Sigmoid colon (tissue), 7 donors: ENCODE results near the gene LRRC2. TPM values are rescaled to one million over a fixed set of nuclear protein-coding genes. Genes with fewer than 3 reads are reported as not detected.
"Not testable (repeated sequence)": the region's sequence is repeated elsewhere in the genome, so short reads cannot be mapped to it uniquely, and the experiment has no call there.

Source experiments
- DNase-seq: peaks from one replicate; pipeline ENCODE4 v3.0.0-alpha.2; 2019
- H3K27ac ChIP-seq, 4 donors: fragments of 200-600 bp; sonication (generic); one replicate each; pipeline ENCODE4 v1.5.1; 2016 to 2019; ENCODE audit warnings: mild to moderate bottlenecking in 1 of 4
- H3K27me3 ChIP-seq, 3 donors: fragments of 200-600 bp; sonication (generic); one replicate each; pipeline ENCODE4 v1.5.1; 2019; ENCODE audit warnings: mild to moderate bottlenecking in 1 of 3
- H3K36me3 ChIP-seq, 4 donors: fragments of 200-600 bp; sonication (generic); one replicate each; pipeline ENCODE4 v1.5.1; 2016 to 2019
- H3K4me1 ChIP-seq, 4 donors: fragments of 200-600 bp; sonication (generic); one replicate each; pipeline ENCODE4 v1.5.1; 2017 to 2019
- H3K4me3 ChIP-seq, 4 donors: fragments of 200-600 bp; sonication (generic); one replicate each; pipeline ENCODE4 v1.5.1; 2017 to 2019; ENCODE audit warnings: mild to moderate bottlenecking in 2 of 4, moderate library complexity in 1 of 4
- H3K9me3 ChIP-seq, 4 donors: fragments of 200-600 bp in 3 of 4; sonication (generic) in 3 of 4; one replicate each; pipeline versions ENCODE4 v1.5.1 to v1.6.1; 2013 to 2019
- EP300 ChIP-seq, 4 donors: sonication (generic); formaldehyde crosslinking; IDR thresholded peaks; one replicate each; pipeline ENCODE4 v1.6.1; 2017; ENCODE audit warnings: antibody characterized with exemption in 4 of 4
- POLR2A ChIP-seq, 2 donors: fragments of 450-650 bp; IDR thresholded peaks; one replicate each; pipeline ENCODE4 v1.6.1; 2016; ENCODE audit warnings: antibody characterized with exemption in 2 of 2, mild to moderate bottlenecking in 2 of 2, moderate library complexity in 2 of 2
- POLR2AphosphoS5 ChIP-seq, 4 donors: sonication (generic); formaldehyde crosslinking; IDR thresholded peaks; one replicate each; pipeline ENCODE4 v1.6.1; 2017; ENCODE audit warnings: antibody characterized with exemption in 4 of 4
- WGBS, 2 donors: extraction: QIAGEN DNeasy Blood & Tissue Kit; methylation state at CpG; one replicate each; pipeline ENCODE4 v1.1.7; 2013; 5-methylcytosine and 5-hydroxymethylcytosine counted together
- intact Hi-C: fragments of 100-400 bp; cut with DNase I; formaldehyde crosslinking; loops from one replicate; pipeline ENCODE4 v1.15.1; 2023
- polyA plus RNA-seq, 3 donors: library from polyadenylated mRNA; stranded (reverse); fragments of 200-250 nt; gene quantifications; one replicate each; pipeline ENCODE4 v1.2.3, GENCODE V29; 2013
- total RNA-seq, 4 donors: library from RNA; depleted of rRNA; stranded (reverse); fragments of >200 nt; gene quantifications; one replicate each; pipeline ENCODE4 v1.1.0, GENCODE V29; 2016
- TF ChIP-seq, protein P1 (sequence below), 4 experiments: fragments of 450-650 bp in 3 of 4; fragments of 200-600 bp in 1 of 4; IDR thresholded peaks; one replicate each; pipeline ENCODE4 v1.5.1; 2016 to 2019; ENCODE audit warnings: antibody characterized with exemption in 4 of 4, mild to moderate bottlenecking in 3 of 4, moderate library complexity in 2 of 4
- donor health status: healthy with polysubstance abuse.
- donor health status: Bipolar disorder and iron deficiency.
- donor health status: healthy.

Gene LRRC2
- total and polyA plus RNA-seq, 7 donors = 0.46 to 11.1 (median 3.6) TPM

GRCh38 chr3:46539443-46540005, 26.6 kb downstream of the LRRC2 start:
- H3K27ac ChIP-seq = no peak overlapping the region
- no peaks in the 10 kb centered on the region for H3K9me3 ChIP-seq
- TF ChIP-seq POLR2A (IDR thresholded peaks at IDR 0.05) (no peak), POLR2AphosphoS5 (IDR thresholded peaks at IDR 0.05) (no peak), EP300 (IDR thresholded peaks at IDR 0.05) (no peak)
- TF ChIP-seq, protein P1, sequence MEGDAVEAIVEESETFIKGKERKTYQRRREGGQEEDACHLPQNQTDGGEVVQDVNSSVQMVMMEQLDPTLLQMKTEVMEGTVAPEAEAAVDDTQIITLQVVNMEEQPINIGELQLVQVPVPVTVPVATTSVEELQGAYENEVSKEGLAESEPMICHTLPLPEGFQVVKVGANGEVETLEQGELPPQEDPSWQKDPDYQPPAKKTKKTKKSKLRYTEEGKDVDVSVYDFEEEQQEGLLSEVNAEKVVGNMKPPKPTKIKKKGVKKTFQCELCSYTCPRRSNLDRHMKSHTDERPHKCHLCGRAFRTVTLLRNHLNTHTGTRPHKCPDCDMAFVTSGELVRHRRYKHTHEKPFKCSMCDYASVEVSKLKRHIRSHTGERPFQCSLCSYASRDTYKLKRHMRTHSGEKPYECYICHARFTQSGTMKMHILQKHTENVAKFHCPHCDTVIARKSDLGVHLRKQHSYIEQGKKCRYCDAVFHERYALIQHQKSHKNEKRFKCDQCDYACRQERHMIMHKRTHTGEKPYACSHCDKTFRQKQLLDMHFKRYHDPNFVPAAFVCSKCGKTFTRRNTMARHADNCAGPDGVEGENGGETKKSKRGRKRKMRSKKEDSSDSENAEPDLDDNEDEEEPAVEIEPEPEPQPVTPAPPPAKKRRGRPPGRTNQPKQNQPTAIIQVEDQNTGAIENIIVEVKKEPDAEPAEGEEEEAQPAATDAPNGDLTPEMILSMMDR (IDR thresholded peaks at IDR 0.05) = no peak
- H3K36me3 ChIP-seq = peaks cover 0 to 7% (median 0%) of the 10 kb centered on the region in 4 donors
- no peaks in the 10 kb centered on the region for H3K4me1 ChIP-seq
- WGBS, 2 donors = 80 to 86% methylated on average over 9 of the region's 9 CpGs
- H3K4me3 ChIP-seq = no peak overlapping the region
- H3K27me3 ChIP-seq = no peaks in the 10 kb centered on the region
- intact Hi-C loops = no loop called here
- DNase-seq = no peak

GRCh38 chr3:46538803-46539442, 27.2 kb downstream of the LRRC2 start:
- no peaks in the 10 kb centered on the region for H3K9me3 ChIP-seq
- DNase-seq = peak; percentile 72
- H3K27ac ChIP-seq = no peak overlapping the region
- no peak for TF ChIP-seq EP300 (IDR thresholded peaks at IDR 0.05)
- no peak for TF ChIP-seq POLR2AphosphoS5 (IDR thresholded peaks at IDR 0.05)
- no peak for TF ChIP-seq POLR2A (IDR thresholded peaks at IDR 0.05)
- peaks cover 0 to 5% (median 0%) of the 10 kb centered on the region in 4 donors for H3K36me3 ChIP-seq
- WGBS, 2 donors = 30 to 69% methylated on average over 14 of the region's 14 CpGs
- no peaks in the 10 kb centered on the region for H3K27me3 ChIP-seq
- no peak overlapping the region for H3K4me3 ChIP-seq
- no peaks in the 10 kb centered on the region for H3K4me1 ChIP-seq
- intact Hi-C loops = no loop called here

DNA sequence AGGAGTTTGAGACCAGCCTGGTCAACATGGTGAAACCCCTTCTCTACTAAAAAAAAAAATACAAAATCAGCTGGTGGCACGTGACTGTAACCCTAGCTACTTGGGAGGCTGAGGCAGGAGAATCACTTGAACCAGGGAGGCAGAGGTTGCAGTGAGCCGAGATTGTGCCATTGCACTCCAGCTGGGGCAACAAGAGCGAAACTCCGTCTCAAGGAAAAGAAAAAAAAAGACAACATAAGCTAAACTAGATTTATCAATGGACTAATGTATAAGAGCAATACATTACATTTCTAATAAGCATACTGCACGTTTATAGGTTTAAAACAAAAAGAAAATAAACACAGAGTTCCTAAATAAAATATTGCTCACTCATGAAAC, 27.7 kb downstream of the LRRC2 start:
- DNase-seq, H3K27me3 ChIP-seq, H3K36me3 ChIP-seq, H3K4me1 ChIP-seq, H3K9me3 ChIP-seq, intact Hi-C loops, H3K4me3 ChIP-seq, H3K27ac ChIP-seq: not testable (repeated sequence)
- WGBS, 2 donors = 43 to 65% methylated on average over 5 of the region's 5 CpGs

DNA sequence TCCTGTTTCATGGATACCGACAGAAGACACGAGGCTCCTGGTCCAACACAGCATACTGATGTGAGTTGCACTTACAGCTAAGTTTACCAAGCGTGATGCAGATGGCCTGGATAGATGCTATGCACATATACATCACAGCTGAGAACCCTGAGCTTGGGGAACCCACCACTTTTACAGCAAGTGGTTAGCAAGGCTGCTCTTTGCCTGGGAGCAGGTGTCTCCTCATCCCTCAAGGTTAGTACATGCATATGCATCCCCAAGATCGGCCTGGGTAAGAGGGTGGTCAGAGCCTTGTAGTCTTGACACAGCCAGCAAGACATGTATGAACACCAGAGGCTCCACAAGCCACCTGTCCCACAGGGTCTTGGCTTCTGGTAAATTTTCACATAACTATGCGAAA, 28.3 kb downstream of the LRRC2 start:
- DNase-seq = no peak
- Histone ChIP-seq H3K4me1 (no peaks in the 10 kb centered on the region), H3K27ac (no peak overlapping the region), H3K27me3 (no peaks in the 10 kb centered on the region), H3K9me3 (no peaks in the 10 kb centered on the region), H3K4me3 (no peak overlapping the region), H3K36me3 (peaks cover 0 to 5% (median 0%) of the 10 kb centered on the region in 4 donors)
- WGBS, 2 donors = 82 to 94% methylated on average over 5 of the region's 5 CpGs
- TF ChIP-seq POLR2A (IDR thresholded peaks at IDR 0.05) = no peak
- no peak for TF ChIP-seq EP300 (IDR thresholded peaks at IDR 0.05)
- TF ChIP-seq, protein P1 (IDR thresholded peaks at IDR 0.05) = no peak
- no peak for TF ChIP-seq POLR2AphosphoS5 (IDR thresholded peaks at IDR 0.05)
- intact Hi-C loops = no loop called here

GRCh38 chr3:46537316-46537715, 28.8 kb downstream of the LRRC2 start:
- H3K27me3 ChIP-seq = no peaks in the 10 kb centered on the region
- WGBS, 2 donors = 95% methylated on average over 1 of the region's 1 CpG
- intact Hi-C loops = no loop called here

More at GRCh38 chr3:46537316-46537715, 28.8 kb downstream of the LRRC2 start:
- Histone ChIP-seq H3K9me3 (no peaks in the 10 kb centered on the region), H3K4me1 (no peaks in the 10 kb centered on the region), H3K4me3 (no peak overlapping the region), H3K36me3 (peaks cover 0 to 5% (median 0%) of the 10 kb centered on the region in 4 donors), H3K27ac (no peak overlapping the region)
- DNase-seq = no peak
- no peak for TF ChIP-seq EP300 (IDR thresholded peaks at IDR 0.05)
- TF ChIP-seq, protein P1 (IDR thresholded peaks at IDR 0.05) = no peak
- no peak for TF ChIP-seq POLR2AphosphoS5 (IDR thresholded peaks at IDR 0.05)
- no peak for TF ChIP-seq POLR2A (IDR thresholded peaks at IDR 0.05)
